Neural crest cell (in vitro differentiated cells): ENCODE measurements around the gene RNF141. TPM values are rescaled to one million over a fixed set of nuclear protein-coding genes. Genes with fewer than 3 reads are reported as not detected.

ENCODE experiments used
- DNase-seq: peaks from one replicate; pipeline ENCODE4 v3.0.0; 2021; ENCODE audit warnings: low read depth, mixed read lengths, low spot score
- H3K27ac Mint-ChIP-seq: one replicate; pipeline ENCODE4 v1.8.0; 2021; ENCODE audit warnings: mild to moderate bottlenecking, mixed read lengths; ENCODE audit not compliant: unreplicated experiment
- H3K27me3 Mint-ChIP-seq: 2 replicates; pipeline ENCODE4 v1.8.0; 2021; ENCODE audit warnings: low read depth, mild to moderate bottlenecking, mixed read lengths
- H3K36me3 Mint-ChIP-seq: 2 replicates; pipeline ENCODE4 v1.8.0; 2021; ENCODE audit warnings: low read depth, mild to moderate bottlenecking, mixed read lengths
- H3K4me1 Mint-ChIP-seq: 2 replicates; pipeline ENCODE4 v1.8.0; 2021; ENCODE audit warnings: mixed read lengths
- H3K4me3 Mint-ChIP-seq: one replicate; pipeline ENCODE4 v1.8.0; 2021; ENCODE audit warnings: mild to moderate bottlenecking, mixed read lengths
- H3K9me3 Mint-ChIP-seq: 2 replicates; pipeline ENCODE4 v1.8.0; 2021; ENCODE audit warnings: mixed read lengths
- total RNA-seq: library from RNA; stranded (reverse); gene quantifications from 2 replicates; pipeline ENCODE4 v1.2.1, GENCODE V29; 2021
- TF ChIP-seq, protein P1 (sequence below): fragments of 200-600 bp; sonication (generic); conservative IDR thresholded peaks from 2 replicates; pipeline ENCODE4 v1.5.0; 2021; ENCODE audit warnings: antibody characterized with exemption, mild to moderate bottlenecking

Gene RNF141
- total RNA-seq, 1 donor from 2014 or later = 33.0 TPM

DNA sequence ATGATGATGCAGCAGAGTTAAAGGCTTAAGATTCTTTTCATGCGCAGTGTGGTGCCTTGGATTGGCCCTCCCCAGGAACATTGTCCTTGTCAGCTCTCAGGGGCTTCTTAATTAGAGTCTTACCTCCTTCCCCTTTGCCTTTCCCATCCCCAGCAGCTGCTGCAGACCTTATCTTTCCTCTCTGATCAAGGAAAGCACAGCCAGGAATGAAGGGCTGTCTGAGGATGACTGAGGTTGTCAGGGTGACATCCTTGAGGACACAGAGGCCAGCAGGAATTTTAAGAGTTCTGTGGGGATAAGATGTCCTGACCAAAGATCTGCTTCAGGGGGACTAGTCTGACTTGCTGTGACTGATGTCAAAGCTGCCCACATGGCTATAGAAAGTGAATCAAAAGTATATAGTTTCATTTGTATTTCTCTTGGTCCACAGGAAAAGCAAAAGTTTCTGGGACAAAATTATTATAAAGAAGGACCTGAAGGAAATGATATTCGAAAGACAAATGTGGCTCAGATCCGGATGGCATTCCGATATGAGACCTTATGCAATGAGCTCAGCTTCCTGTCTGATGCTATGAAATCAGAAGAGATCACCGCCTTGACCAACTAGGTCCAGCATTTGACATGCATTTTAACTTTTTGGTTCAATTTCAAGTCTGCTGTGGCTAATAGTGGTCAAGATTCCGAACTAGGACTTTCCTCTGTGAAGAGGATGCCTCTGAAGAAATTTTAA lies 35.5 kb downstream of the RNF141 start:
- peaks cover 2% of the 10 kb centered on the region for H3K9me3 Mint-ChIP-seq
- no peaks in the 10 kb centered on the region for H3K36me3 Mint-ChIP-seq
- H3K27me3 Mint-ChIP-seq = no peaks in the 10 kb centered on the region
- no peak overlapping the region for H3K4me3 Mint-ChIP-seq
- no peak for DNase-seq
- peaks cover 25% of the 10 kb centered on the region for H3K4me1 Mint-ChIP-seq
- TF ChIP-seq, protein P1, sequence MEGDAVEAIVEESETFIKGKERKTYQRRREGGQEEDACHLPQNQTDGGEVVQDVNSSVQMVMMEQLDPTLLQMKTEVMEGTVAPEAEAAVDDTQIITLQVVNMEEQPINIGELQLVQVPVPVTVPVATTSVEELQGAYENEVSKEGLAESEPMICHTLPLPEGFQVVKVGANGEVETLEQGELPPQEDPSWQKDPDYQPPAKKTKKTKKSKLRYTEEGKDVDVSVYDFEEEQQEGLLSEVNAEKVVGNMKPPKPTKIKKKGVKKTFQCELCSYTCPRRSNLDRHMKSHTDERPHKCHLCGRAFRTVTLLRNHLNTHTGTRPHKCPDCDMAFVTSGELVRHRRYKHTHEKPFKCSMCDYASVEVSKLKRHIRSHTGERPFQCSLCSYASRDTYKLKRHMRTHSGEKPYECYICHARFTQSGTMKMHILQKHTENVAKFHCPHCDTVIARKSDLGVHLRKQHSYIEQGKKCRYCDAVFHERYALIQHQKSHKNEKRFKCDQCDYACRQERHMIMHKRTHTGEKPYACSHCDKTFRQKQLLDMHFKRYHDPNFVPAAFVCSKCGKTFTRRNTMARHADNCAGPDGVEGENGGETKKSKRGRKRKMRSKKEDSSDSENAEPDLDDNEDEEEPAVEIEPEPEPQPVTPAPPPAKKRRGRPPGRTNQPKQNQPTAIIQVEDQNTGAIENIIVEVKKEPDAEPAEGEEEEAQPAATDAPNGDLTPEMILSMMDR = no peak
- H3K27ac Mint-ChIP-seq = no peak overlapping the region

DNA sequence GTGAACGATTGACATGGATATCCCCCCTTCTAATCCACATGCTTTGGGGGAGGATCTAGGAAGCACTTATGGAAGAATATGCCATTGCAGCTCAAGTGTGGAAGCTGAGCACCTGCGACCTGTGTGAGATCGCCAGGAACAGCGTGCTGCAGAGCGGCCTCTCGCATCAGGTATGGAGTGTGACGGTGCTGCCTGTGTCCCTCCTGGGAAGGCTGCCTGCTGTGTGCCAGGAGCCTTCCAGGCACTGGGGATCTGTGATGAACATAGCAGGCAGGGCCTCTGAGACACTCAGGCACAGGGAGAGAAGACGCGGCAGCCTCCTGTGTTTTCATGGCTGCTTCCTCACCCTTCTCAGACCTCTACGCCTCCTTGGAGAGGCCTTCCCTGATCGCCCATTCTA lies 36.5 kb downstream of the RNF141 start:
- Mint-ChIP-seq H3K27ac (no peak overlapping the region), H3K36me3 (no peaks in the 10 kb centered on the region), H3K4me1 (peaks cover 27% of the 10 kb centered on the region), H3K27me3 (no peaks in the 10 kb centered on the region), H3K4me3 (no peak overlapping the region), H3K9me3 (peaks cover 2% of the 10 kb centered on the region)
- TF ChIP-seq, protein P1 = no peak
- DNase-seq = no peak

DNA sequence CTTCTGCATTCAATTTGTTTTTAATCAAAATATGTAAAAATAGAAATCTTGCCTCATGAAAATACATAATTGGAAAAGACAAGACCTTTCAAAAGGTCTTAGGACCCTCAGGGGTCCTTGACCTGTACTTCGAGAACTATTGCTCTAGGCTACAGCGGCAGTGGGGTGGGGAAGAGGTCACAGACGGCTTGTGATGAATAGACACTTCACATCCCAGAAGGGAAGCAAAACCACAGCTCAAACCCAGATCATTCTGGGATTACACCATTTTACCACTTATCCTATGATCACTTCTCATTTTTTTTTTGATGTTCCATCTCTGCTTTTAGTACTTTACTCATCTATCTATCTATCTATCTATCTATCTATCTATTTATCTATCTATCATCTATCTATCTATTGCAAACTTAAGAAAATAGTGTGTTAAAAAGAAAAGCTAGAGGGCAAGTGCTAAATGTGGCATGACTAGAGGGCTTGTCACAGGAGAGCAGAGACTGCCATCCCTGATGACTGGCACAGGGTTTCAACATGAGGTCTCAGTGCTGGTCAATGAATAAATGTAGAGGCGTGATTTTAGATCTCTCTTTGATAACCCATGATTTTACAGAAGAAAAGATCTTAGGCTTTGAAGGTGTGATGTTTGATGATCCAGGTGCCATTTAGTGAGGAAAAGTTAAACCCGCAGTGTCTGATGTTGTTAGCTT lies 37.1 kb downstream of the RNF141 start:
- H3K36me3 Mint-ChIP-seq = no peaks in the 10 kb centered on the region
- no peak overlapping the region for H3K4me3 Mint-ChIP-seq
- peaks cover 2% of the 10 kb centered on the region for H3K9me3 Mint-ChIP-seq
- peaks cover 27% of the 10 kb centered on the region for H3K4me1 Mint-ChIP-seq
- no peaks in the 10 kb centered on the region for H3K27me3 Mint-ChIP-seq
- TF ChIP-seq, protein P1 = no peak
- no peak for DNase-seq
- no peak overlapping the region for H3K27ac Mint-ChIP-seq

GRCh38 chr11:10503221-10503620 lies 37.8 kb downstream of the RNF141 start:
- no peak overlapping the region for H3K4me3 Mint-ChIP-seq
- H3K9me3 Mint-ChIP-seq = peaks cover 2% of the 10 kb centered on the region
- no peaks in the 10 kb centered on the region for H3K27me3 Mint-ChIP-seq
- H3K4me1 Mint-ChIP-seq = peaks cover 27% of the 10 kb centered on the region
- no peak for DNase-seq
- no peaks in the 10 kb centered on the region for H3K36me3 Mint-ChIP-seq
- TF ChIP-seq, protein P1 = no peak
- H3K27ac Mint-ChIP-seq = no peak overlapping the region

DNA sequence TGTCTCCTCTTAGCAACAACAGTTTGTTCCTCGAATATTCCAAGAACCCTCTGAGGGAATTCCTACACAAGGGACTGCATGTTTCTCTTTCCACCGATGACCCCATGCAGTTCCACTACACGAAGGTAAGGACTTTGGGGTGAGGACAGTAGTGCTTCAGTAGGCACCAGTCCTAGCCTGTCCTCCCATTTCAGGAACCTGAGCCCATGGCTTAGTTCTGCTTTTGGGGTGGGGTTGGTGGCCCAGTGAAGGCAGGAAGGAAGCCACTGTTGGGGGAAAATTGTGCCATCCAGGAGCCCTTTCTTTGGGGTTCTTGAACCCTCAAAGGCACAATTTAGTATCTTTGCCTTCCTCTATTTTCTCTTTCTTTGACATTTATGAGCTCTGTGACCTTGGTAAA lies 38.2 kb downstream of the RNF141 start:
- Mint-ChIP-seq H3K27me3 (no peaks in the 10 kb centered on the region), H3K4me3 (no peak overlapping the region), H3K4me1 (peaks cover 27% of the 10 kb centered on the region), H3K36me3 (no peaks in the 10 kb centered on the region), H3K9me3 (peaks cover 2% of the 10 kb centered on the region), H3K27ac (no peak overlapping the region)
- TF ChIP-seq, protein P1 = no peak
- DNase-seq = no peak
